Testis (tissue), 2 donors: ENCODE results near the gene BUD13.

Source experiments
- POLR2A ChIP-seq: fragments of 450-650 bp; IDR thresholded peaks from one replicate; pipeline ENCODE4 v1.6.1; 2017; ENCODE audit warnings: antibody characterized with exemption, mild to moderate bottlenecking, moderate library complexity
- TF ChIP-seq, protein P1 (sequence below), 3 experiments: fragments of 450-650 bp in 2 of 3; fragments of 200-600 bp in 1 of 3; sonication (generic) in 1 of 3; IDR thresholded peaks; one replicate each; pipeline ENCODE4 v1.5.1; 2016 to 2019; ENCODE audit warnings: antibody characterized with exemption in 3 of 3, mild to moderate bottlenecking in 2 of 3, moderate library complexity in 1 of 3

DNA sequence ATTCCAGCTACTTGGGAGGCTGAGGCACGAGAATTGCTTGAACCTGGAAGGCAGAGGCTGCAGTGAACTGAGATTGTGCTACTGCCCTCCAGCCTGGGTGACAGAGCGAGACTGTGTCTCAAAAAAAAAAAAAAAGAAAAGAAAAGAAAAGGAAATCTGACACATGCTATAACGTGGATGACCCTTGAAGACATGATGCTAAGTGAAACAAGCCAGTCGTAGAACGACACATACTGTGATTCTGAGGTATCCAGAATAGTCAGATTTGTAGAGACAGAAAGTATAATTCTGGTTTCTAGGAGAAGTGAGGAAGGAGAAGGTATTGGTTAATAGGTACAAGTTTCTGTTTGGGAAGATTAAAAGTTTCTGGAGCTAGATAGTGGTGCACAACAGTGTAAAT, 25.6 kb upstream of the BUD13 start:
- TF ChIP-seq, protein P1, sequence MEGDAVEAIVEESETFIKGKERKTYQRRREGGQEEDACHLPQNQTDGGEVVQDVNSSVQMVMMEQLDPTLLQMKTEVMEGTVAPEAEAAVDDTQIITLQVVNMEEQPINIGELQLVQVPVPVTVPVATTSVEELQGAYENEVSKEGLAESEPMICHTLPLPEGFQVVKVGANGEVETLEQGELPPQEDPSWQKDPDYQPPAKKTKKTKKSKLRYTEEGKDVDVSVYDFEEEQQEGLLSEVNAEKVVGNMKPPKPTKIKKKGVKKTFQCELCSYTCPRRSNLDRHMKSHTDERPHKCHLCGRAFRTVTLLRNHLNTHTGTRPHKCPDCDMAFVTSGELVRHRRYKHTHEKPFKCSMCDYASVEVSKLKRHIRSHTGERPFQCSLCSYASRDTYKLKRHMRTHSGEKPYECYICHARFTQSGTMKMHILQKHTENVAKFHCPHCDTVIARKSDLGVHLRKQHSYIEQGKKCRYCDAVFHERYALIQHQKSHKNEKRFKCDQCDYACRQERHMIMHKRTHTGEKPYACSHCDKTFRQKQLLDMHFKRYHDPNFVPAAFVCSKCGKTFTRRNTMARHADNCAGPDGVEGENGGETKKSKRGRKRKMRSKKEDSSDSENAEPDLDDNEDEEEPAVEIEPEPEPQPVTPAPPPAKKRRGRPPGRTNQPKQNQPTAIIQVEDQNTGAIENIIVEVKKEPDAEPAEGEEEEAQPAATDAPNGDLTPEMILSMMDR (IDR thresholded peaks at IDR 0.05), result no peak
- TF ChIP-seq POLR2A, result no peak
